IPS-NIHi7 (cell line): Measurements from ENCODE around the gene SEMA4A.
"Not testable (repeated sequence)": the region's sequence is repeated elsewhere in the genome, so short reads cannot be mapped to it uniquely, and the experiment has no call there.

Experiments used
- DNase-seq: peaks from one replicate; pipeline ENCODE4 v3.0.0; 2012; ENCODE audit warnings: mixed read lengths; ENCODE audit errors: extremely low spot score

The SEMA4A gene

DNA sequence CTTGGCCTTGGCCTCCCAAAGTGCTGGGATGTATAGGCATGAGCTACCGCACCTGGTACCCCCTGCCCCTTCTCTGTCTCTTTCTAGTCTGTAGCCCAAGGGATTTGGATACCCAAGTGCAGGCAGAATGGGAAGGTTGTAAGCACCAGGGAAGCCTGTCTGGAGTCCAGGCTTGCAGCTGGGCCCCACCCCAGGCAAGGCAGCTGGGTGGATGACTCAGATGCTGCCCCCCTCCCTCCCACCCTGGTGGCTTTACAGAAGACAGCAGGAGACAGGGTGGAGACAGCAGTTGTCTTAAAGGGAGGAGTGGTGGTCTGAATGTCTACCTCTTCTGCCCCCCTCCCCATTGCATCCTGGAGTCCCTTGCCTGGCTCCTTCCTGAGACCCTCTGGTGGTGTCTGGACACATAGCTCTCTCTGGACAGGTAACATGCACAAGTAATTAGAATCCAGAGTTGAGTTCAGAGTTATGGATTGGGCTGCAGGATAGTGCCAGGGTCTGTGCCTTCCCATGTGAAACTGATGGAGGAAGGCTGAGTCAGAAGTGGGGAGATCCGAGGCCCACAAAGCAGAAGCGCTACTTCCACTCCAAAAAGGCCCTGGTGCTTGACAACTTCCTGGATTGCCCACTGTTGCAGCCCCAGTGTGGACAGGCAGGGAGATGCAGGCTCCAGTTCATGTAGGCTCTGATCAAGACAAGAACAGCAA, 33.7 kb upstream of the SEMA4A start:
- DNase-seq: no peak

- DNase-seq: no peak
These were observed 33.1 kb upstream of the SEMA4A start for GRCh38 chr1:156120318-156120717.

GRCh38 chr1:156121005-156121404, 32.4 kb upstream of the SEMA4A start:
- DNase-seq: not testable (repeated sequence)

DNA sequence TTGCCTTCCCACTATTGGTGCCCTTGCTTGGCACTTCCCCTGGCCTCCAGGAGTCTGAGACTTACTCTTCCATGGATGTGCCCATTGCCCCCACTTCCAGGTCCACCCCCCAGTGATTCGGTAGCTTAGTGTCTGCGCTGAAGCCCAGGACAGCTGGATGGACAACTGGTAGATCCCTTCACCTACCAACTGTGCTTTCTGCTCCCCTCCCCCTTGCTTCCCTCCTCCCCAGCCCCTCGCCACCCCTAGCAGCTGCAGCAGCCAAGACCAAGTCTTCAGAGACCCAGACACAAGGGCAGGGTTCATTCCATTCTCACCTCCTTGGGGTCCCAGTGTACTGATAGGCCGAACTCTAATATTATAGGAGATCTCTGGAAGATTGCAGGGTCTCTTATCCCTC, 31.9 kb upstream of the SEMA4A start:
- DNase-seq: no peak

DNA sequence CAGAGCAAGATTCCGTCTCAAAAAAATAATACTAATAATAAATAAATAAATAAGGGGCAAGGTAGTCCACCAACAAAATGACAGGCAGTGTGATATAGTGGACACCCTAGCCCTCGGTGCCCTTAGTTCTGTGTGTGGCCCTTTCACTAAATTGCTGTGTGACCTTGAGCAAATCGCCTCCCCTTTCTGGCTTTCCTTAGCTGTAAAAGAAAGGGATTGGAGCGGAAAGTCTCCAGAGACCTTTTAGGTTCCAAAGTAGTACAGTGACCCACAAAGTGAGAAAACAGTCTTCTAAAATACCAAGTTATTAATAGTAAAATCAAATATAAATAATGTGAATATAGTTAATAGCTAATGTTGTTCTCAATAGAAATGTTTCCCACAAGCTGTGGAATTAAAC, 31.3 kb upstream of the SEMA4A start:
- DNase-seq: no peak

- no peak for DNase-seq
These were observed 30.6 kb upstream of the SEMA4A start for GRCh38 chr1:156122519-156123355.

GRCh38 chr1:156123356-156124196, 29.8 kb upstream of the SEMA4A start:
- peak; percentile 54 for DNase-seq

- no peak for DNase-seq
These were observed 28.6 kb upstream of the SEMA4A start for GRCh38 chr1:156124557-156125483.

DNA sequence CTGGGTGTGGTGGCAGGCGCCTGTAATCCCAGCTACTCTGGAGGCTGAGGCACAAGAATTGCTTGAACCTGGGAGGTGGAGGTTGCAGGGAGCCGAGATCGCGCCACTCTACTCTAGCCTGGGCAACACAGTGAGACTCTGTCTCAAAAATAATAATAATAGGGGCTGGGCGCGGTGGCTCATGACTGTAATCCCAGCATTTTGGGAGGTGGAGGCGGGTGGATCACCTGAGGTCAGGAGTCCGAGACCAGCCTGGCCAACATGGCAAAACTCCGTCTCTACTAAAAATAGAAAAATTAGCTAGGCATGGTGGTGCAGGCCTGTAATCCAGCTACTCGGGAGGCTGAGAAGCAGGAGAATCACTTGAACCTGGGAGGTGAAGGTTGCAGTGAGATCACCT, 27.8 kb upstream of the SEMA4A start:
- not testable (repeated sequence) for DNase-seq

DNA sequence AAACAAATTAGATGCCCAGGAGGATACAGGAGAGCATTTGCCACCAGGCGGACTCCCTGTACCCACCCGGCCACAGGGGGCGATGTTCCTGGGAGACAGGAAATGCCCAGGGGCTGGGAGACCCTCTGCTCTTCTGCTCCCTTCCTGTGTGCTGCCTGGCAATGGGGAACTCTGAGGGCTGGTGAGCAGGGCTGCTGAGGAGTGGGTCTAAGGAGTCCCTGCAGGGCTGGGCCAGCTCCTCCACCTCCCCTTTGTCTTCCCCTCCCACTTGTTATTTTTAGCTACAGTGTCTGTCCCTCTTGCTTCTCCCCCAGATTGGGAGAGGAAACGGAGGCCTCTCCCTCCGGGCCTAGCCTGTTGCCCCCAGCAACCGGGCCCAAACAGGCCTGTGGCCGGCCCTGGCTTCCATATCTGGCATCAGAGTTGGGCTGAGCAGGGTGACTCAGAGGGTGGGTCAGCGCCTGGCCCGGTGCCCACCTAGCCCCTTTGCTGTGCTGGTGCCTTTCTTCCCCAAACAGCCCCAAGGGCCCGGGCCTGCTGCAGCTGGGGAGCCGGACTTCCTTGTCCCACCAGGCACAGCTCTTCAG, 27.2 kb upstream of the SEMA4A start:
- peak; percentile 42 for DNase-seq

- no peak for DNase-seq
These were observed 26.5 kb upstream of the SEMA4A start for GRCh38 chr1:156126630-156127534.

- DNase-seq: no peak
These were observed 25.1 kb upstream of the SEMA4A start for GRCh38 chr1:156128308-156128653.

GRCh38 chr1:156128654-156129597, 24.5 kb upstream of the SEMA4A start:
- no peak for DNase-seq

GRCh38 chr1:156129687-156130577, 23.5 kb upstream of the SEMA4A start:
- DNase-seq: peak; percentile 90

GRCh38 chr1:156130578-156130942, 22.8 kb upstream of the SEMA4A start:
- DNase-seq: no peak

DNA sequence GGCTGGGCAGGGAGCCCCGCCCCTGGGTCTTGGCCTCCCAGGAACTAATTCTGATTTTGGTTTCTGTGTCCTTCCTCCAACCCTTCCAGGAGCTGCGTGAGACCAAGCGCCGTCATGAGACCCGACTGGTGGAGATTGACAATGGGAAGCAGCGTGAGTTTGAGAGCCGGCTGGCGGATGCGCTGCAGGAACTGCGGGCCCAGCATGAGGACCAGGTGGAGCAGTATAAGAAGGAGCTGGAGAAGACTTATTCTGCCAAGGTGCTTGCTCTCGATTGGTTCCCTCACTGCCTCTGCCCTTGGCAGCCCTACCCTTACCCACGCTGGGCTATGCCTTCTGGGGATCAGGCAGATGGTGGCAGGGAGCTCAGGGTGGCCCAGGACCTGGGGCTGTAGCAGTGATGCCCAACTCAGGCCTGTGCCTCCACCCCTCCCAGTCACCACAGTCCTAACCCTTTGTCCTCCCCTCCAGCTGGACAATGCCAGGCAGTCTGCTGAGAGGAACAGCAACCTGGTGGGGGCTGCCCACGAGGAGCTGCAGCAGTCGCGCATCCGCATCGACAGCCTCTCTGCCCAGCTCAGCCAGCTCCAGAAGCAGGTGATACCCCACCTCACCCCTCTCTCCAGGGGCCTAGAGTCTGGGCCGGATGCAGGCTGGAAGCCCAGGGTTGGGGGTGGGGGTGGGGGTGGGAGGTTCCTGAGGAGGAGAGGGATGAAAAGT, 18.5 kb upstream of the SEMA4A start:
- no peak for DNase-seq
